Myocyte (in vitro differentiated cells): ENCODE data around the gene STARD3NL. TPM values are rescaled to one million over a fixed set of nuclear protein-coding genes. Genes with fewer than 3 reads are reported as not detected.
A peak's percentile ranks its signal among the peaks of the same experiment; 100 is the strongest.
"Not testable (repeated sequence)": the region's sequence is repeated elsewhere in the genome, so short reads cannot be mapped to it uniquely, and the experiment has no call there.

ENCODE experiments used
- DNase-seq: peaks from one replicate; pipeline ENCODE4 v3.0.0-alpha.2; 2012; ENCODE audit warnings: low read depth
- polyA plus RNA-seq: library from polyadenylated mRNA; unstranded; fragments of >200 nt; gene quantifications from one replicate; pipeline ENCODE4 v1.2.1, GENCODE V29; 2012; ENCODE audit warnings: missing spikeins
- total RNA-seq: library from RNA; depleted of rRNA; stranded (reverse); fragments of >200 nt; gene quantifications from 2 replicates; pipeline ENCODE4 v1.2.3, GENCODE V29; 2014

The STARD3NL gene
- total RNA-seq = 74.3 and 81.3 TPM in 2 replicates
- polyA plus RNA-seq = 42.3 TPM

GRCh38 chr7:38178004-38178694 lies at the start of gene STARD3NL:
STARD3NL (plus strand) TSS chr7:38178245; CDS start chr7:38207505, 29,260 bp downstream.
- DNase-seq = peak; percentile 100

- no peak for DNase-seq
These were observed 48.9 kb upstream of the STARD3NL start for GRCh38 chr7:38129162-38129561.

- DNase-seq = no peak
These were observed 48.5 kb upstream of the STARD3NL start for GRCh38 chr7:38129579-38129978.

- no peak for DNase-seq
These were observed 39.9 kb upstream of the STARD3NL start for GRCh38 chr7:38138171-38138570.

- DNase-seq = no peak
These were observed 36.9 kb upstream of the STARD3NL start for GRCh38 chr7:38141187-38141586.

- no peak for DNase-seq
These were observed 35.3 kb upstream of the STARD3NL start for GRCh38 chr7:38142736-38143135.

- DNase-seq = no peak
These were observed 31.0 kb upstream of the STARD3NL start for GRCh38 chr7:38147005-38147404.

GRCh38 chr7:38151556-38151955 lies 26.5 kb upstream of the STARD3NL start:
- no peak for DNase-seq

GRCh38 chr7:38153515-38153914 lies 24.5 kb upstream of the STARD3NL start:
- DNase-seq = no peak

- DNase-seq = no peak
These were observed 23.8 kb upstream of the STARD3NL start for GRCh38 chr7:38154278-38154677.

- DNase-seq = no peak
These were observed 18.0 kb upstream of the STARD3NL start for GRCh38 chr7:38160003-38160571.

GRCh38 chr7:38162036-38162435 lies 16.0 kb upstream of the STARD3NL start:
- DNase-seq = no peak

- no peak for DNase-seq
These were observed 14.4 kb upstream of the STARD3NL start for GRCh38 chr7:38163671-38164070.

GRCh38 chr7:38168890-38169570 lies 9.0 kb upstream of the STARD3NL start:
- DNase-seq = no peak

- DNase-seq = peak; percentile 96
These were observed 8.2 kb upstream of the STARD3NL start for GRCh38 chr7:38169847-38170246.

- no peak for DNase-seq
These were observed 6.2 kb upstream of the STARD3NL start for GRCh38 chr7:38171623-38172391.

GRCh38 chr7:38175547-38175946 lies 2.5 kb upstream of the STARD3NL start:
- not testable (repeated sequence) for DNase-seq

GRCh38 chr7:38177621-38178003 lies 433 bp upstream of the STARD3NL start:
- DNase-seq = no peak

GRCh38 chr7:38178695-38179344 lies 775 bp downstream of the STARD3NL start:
- DNase-seq = no peak

GRCh38 chr7:38179776-38180226 lies 1.8 kb downstream of the STARD3NL start:
- DNase-seq = no peak

GRCh38 chr7:38181111-38181510 lies 3.1 kb downstream of the STARD3NL start:
- no peak for DNase-seq
